Neural crest cell (in vitro differentiated cells): ENCODE measurements around the gene SYCE1. TPM values are rescaled to one million over a fixed set of nuclear protein-coding genes. Genes with fewer than 3 reads are reported as not detected.

Experiments
- DNase-seq: peaks from one replicate; pipeline ENCODE4 v3.0.0; 2021; ENCODE audit warnings: low read depth, mixed read lengths, low spot score
- H3K27ac Mint-ChIP-seq: one replicate; pipeline ENCODE4 v1.8.0; 2021; ENCODE audit warnings: mild to moderate bottlenecking, mixed read lengths; ENCODE audit not compliant: unreplicated experiment
- H3K27me3 Mint-ChIP-seq: 2 replicates; pipeline ENCODE4 v1.8.0; 2021; ENCODE audit warnings: low read depth, mild to moderate bottlenecking, mixed read lengths
- H3K36me3 Mint-ChIP-seq: 2 replicates; pipeline ENCODE4 v1.8.0; 2021; ENCODE audit warnings: low read depth, mild to moderate bottlenecking, mixed read lengths
- H3K4me1 Mint-ChIP-seq: 2 replicates; pipeline ENCODE4 v1.8.0; 2021; ENCODE audit warnings: mixed read lengths
- H3K4me3 Mint-ChIP-seq: one replicate; pipeline ENCODE4 v1.8.0; 2021; ENCODE audit warnings: mild to moderate bottlenecking, mixed read lengths
- H3K9me3 Mint-ChIP-seq: 2 replicates; pipeline ENCODE4 v1.8.0; 2021; ENCODE audit warnings: mixed read lengths
- total RNA-seq: library from RNA; stranded (reverse); gene quantifications from 2 replicates; pipeline ENCODE4 v1.2.1, GENCODE V29; 2021
- TF ChIP-seq, protein P1 (sequence below): fragments of 200-600 bp; sonication (generic); conservative IDR thresholded peaks from 2 replicates; pipeline ENCODE4 v1.5.0; 2021; ENCODE audit warnings: antibody characterized with exemption, mild to moderate bottlenecking

SYCE1 gene
- total RNA-seq, 1 donor from 2014 or later: not detected

GRCh38 chr10:133528845-133529575, 36.4 kb downstream of the SYCE1 start:
- Mint-ChIP-seq H3K27me3 (no peaks in the 10 kb centered on the region), H3K27ac (no peak overlapping the region), H3K4me1 (no peaks in the 10 kb centered on the region), H3K9me3 (peaks cover 5% of the 10 kb centered on the region), H3K36me3 (peaks cover 2% of the 10 kb centered on the region), H3K4me3 (no peak overlapping the region)
- no peak for DNase-seq
- TF ChIP-seq, protein P1, sequence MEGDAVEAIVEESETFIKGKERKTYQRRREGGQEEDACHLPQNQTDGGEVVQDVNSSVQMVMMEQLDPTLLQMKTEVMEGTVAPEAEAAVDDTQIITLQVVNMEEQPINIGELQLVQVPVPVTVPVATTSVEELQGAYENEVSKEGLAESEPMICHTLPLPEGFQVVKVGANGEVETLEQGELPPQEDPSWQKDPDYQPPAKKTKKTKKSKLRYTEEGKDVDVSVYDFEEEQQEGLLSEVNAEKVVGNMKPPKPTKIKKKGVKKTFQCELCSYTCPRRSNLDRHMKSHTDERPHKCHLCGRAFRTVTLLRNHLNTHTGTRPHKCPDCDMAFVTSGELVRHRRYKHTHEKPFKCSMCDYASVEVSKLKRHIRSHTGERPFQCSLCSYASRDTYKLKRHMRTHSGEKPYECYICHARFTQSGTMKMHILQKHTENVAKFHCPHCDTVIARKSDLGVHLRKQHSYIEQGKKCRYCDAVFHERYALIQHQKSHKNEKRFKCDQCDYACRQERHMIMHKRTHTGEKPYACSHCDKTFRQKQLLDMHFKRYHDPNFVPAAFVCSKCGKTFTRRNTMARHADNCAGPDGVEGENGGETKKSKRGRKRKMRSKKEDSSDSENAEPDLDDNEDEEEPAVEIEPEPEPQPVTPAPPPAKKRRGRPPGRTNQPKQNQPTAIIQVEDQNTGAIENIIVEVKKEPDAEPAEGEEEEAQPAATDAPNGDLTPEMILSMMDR: no peak

GRCh38 chr10:133528296-133528844, 37.0 kb downstream of the SYCE1 start:
- H3K9me3 Mint-ChIP-seq: peaks cover 5% of the 10 kb centered on the region
- H3K27me3 Mint-ChIP-seq: no peaks in the 10 kb centered on the region
- TF ChIP-seq, protein P1: no peak
- no peak overlapping the region for H3K4me3 Mint-ChIP-seq
- H3K36me3 Mint-ChIP-seq: peaks cover 2% of the 10 kb centered on the region
- no peak for DNase-seq
- H3K4me1 Mint-ChIP-seq: no peaks in the 10 kb centered on the region
- no peak overlapping the region for H3K27ac Mint-ChIP-seq

GRCh38 chr10:133527771-133528271, 37.6 kb downstream of the SYCE1 start:
- TF ChIP-seq, protein P1: no peak
- Mint-ChIP-seq H3K9me3 (peaks cover 5% of the 10 kb centered on the region), H3K36me3 (peaks cover 2% of the 10 kb centered on the region), H3K27ac (no peak overlapping the region), H3K4me3 (no peak overlapping the region), H3K4me1 (no peaks in the 10 kb centered on the region), H3K27me3 (no peaks in the 10 kb centered on the region)
- no peak for DNase-seq

- Mint-ChIP-seq H3K4me1 (no peaks in the 10 kb centered on the region), H3K36me3 (peaks cover 2% of the 10 kb centered on the region), H3K4me3 (no peak within 1 kb of the TSS), H3K27me3 (no peaks in the 10 kb centered on the region), H3K27ac (no peak within 1 kb of the TSS), H3K9me3 (peaks cover 5% of the 10 kb centered on the region)
- no peak for DNase-seq
- TF ChIP-seq, protein P1: no peak
Measured at GRCh38 chr10:133526957-133527588, 38.3 kb downstream of the SYCE1 start, which contains the start of gene CYP2E1. Gene CYP2E1, plus strand, starts transcription at chr10:133527363. Its CDS starts 33 bp downstream, at chr10:133527396.

DNA sequence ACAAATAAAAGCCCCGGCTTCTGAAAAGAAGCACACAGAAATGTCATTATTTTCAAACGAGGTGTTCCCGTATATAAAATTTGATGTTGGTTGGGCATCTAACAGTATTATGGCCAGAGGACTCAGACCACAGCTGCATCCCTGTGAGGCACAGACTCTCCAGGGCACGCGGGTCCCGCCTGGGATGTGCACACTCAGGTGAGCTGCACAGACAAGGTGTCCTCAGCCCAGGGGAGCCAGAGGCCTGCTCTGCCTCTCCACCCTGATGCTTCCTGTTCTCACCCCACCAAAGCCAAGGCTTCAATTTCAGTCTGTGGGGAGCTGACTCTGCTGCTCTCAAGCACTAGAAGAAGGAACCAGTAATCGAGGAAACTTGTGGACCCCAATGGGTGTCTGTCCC, 39.9 kb downstream of the SYCE1 start:
- no peak for DNase-seq
- Mint-ChIP-seq H3K36me3 (no peaks in the 10 kb centered on the region), H3K27ac (no peak overlapping the region), H3K9me3 (peaks cover 9% of the 10 kb centered on the region), H3K4me3 (no peak overlapping the region), H3K27me3 (peaks cover 2% of the 10 kb centered on the region), H3K4me1 (no peaks in the 10 kb centered on the region)
- TF ChIP-seq, protein P1: no peak
